NCI-H146 (cell line): Measurements from ENCODE around the gene GNAZ.
"Not testable (repeated sequence)": the region's sequence is repeated elsewhere in the genome, so short reads cannot be mapped to it uniquely, and the experiment has no call there.

Experiments used
- DNase-seq: peaks from one replicate; lab custom pipeline; 2025; lab: John Stamatoyannopoulos, UW

Gene GNAZ

DNA sequence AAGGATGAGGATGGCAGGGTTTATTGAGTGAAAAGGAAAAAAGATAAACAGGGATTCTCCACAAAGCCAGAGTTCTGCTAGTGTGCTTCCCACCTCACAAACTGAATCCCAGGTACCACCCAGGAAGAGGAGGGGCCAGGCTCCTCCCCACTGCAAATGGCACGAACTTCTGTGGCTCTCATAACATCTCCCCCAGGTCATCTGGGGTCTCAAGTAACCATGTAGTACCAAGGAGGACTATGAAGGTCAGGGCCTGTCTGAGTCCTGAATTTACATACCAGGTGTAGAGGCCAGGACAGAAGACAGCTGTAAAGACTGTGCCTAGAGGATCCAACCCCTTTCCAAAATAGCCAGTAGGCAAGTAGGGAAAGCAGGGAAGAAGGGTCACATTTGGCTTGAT is 25.7 kb upstream of the GNAZ start:
- no peak for DNase-seq

DNA sequence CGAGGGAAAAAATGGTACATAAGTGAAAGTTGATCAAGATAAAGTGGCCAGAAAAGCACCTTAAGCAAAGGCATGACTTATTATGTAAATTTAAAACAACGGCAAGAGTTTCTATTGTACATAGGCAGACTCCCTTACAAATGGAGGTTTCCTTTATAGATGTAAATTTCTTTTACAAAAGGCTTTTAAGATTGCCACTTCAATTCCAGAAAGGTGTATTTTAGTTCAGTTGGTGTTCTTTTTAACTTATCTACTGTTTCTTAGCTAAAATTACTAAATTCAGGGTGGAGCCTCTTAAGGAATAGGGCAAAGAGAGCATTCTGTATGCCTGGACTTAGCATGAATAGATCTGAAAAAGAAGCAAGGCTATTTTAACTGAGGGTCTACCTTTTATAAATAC is 24.9 kb upstream of the GNAZ start:
- DNase-seq, result no peak

DNA sequence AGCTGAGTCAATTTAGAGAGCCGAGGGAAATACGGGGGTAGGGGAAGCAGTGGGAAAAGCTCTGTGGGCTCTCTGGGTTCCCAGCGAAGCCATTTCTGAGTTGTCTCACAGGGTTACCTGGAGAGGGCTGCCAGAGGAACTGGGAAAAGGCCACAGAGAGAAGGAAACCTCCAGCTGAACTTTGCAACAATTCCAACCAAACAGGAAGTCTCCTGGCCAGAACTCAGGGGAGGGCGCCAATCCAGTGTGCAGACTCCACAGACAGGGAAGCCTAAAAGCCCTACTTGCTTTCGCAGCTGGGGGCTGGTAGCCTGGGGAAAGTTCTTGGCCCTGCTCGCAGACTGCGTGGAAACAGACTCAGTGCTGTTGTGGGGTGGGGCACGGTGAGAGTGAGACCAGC is 23.1 kb upstream of the GNAZ start:
- no peak for DNase-seq

DNA sequence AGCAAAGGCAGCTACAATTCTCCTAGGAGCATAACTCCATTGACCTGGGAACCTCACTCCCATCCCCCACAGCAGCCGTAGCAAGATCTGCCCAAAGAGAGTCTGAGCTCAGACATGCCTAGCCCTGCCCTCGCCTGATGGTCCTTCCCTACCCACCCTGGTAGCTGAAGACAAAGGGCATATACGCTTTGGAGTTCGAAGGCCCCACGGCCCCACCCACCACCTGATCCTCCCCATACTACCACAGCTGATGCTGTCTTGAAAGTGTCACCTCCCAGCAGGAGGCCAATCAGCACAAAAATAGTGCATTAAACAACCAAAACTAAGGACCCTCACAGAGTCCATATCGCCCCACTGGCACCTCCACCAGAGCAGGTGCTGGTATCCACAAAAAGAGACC is 22.6 kb upstream of the GNAZ start:
- DNase-seq, result no peak

DNA sequence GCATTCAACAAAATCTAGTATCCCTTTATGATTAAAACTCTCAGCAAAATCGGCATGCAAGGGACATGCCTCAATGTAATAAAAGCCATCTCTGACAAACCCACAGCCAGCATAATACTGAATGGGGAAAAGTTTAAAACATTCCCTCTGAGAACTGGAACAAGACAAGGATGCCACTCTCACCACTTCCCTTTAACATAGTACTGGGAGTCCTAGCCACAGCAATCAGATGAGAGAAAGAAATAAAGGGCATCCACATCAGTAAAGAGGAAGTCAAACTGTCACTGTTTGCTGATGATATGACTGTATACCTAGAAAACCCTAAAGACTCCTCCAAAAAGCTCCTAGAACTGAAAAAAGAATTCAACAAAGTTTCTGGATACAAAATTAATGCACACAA is 19.8 kb upstream of the GNAZ start:
- not testable (repeated sequence) for DNase-seq

DNA sequence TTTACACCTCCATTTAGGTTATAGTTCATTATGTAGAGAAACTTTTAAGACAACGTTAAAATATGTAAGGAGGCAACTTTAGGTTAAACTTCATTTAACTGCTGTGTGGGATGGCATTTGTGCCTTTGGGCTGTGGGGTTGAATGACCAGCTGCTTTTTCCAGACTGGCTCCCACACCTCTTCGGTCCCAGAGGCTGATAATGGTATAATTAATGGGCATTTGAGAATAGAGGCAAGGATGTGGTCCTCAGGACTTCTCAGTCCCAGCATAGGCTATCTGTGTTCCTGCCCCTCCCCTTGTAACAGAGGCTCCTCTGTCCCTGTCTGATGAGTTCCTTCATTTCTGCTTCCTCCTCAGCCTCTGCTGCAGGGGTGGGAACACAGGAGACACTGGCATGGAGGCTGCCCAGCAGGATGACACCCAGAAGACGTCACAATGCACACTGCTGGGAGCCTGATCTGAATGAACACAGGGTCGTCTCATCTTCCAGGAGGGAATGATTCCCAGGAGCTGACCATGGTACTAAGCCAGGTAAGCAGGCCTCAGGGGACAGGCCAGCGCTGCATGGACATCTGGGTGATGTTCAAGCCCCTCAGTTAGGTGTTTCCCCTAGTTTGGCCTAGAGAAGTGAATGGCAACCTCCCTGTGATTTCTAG is 17.1 kb upstream of the GNAZ start:
- DNase-seq, result no peak

DNA sequence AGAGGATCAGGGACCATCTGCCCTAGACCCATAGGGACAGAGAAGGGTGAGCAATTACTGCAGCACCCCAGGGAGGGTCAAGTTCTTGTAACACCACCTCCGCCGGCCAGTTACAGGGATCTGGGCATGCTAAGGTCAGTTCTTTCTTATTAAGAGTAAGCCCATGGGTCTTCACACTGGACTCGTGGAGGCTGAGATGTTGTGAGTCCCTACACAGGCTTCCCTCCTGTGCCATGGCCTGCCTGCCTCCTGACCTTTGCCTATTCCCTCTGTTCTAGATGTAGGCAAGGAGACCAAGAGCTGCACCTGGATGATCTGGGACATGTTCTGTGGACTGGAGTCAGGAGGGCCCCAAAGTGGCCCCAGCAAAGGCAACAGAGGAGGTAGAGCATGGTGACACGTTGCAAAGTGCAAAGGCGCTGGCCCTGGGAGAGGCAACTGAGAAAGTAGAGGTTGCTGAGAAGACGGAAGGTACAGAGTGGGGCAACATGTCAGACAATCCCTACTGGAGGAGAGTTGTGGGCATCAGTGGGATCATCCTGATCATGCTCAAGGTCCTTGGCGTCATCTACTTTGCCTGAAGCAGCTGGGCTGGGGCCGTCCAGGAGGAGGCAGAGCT is 16.3 kb upstream of the GNAZ start:
- no peak for DNase-seq

DNA sequence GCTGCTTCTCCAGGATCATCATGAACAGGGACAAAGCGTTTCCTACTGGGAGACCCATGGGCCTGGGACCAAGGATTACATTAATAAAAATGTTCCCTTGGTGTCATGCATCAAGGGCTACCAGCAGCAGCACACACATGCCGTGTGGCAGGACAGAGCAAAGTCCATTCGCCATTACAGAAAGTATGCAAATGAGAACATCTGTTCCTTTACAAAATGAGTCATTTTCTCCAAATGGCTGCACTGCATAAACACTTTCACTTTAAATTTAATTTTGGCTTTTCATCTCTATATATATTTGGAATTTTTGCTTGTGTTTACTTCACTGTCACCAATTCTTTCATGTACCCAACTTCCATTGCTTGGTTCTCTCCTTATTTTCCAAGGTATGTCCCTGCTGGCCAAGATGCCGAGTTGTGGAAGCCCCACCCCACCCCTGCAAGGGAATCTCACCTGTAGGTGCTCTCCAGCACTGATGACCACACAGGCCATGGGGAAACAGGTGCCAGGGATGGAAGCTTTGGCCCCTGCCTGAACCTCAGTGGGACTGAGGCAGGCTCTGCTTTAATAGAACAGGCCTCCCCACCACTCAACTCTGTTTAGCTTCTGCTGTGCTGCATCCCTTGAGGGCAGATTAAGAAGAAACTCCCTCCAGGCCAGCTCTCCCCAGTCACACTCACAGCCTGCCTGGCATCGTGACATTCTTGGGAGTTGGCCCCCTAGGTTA is 15.6 kb upstream of the GNAZ start:
- no peak for DNase-seq

DNA sequence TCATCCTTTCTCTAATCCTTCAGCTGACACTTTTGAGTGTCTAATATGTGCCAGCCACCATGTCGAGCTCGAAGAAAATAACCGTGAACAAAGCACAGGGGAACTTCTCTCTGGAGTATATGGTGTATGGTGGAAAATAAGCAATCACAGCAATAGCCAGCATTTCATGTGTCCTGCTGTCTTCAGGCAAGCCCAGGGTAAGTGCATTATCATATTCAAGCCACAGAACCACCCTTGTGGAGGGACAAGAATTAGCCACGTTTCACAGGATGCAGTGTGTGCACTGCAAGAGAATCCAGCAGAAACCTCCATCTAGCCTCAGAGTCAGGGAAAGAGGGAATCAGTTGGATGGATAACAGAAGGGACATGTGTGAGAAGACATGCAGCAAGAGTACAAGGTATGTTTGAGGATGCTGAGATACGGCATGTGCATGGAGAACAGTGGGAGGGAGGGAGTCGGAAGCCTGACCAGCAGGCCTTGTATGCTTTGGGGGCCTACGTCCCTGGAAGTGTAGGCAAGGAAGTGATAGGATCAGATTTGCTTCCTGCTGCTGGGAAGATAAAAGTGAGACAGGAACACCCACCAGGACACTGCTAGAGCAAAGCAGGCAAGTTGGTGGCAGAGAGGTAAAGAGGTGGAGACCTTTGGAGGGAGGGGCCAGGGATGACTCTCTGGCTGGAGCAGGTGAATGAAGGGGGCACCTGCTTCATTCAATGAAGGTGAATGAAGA is 14.7 kb upstream of the GNAZ start:
- no peak for DNase-seq

DNA sequence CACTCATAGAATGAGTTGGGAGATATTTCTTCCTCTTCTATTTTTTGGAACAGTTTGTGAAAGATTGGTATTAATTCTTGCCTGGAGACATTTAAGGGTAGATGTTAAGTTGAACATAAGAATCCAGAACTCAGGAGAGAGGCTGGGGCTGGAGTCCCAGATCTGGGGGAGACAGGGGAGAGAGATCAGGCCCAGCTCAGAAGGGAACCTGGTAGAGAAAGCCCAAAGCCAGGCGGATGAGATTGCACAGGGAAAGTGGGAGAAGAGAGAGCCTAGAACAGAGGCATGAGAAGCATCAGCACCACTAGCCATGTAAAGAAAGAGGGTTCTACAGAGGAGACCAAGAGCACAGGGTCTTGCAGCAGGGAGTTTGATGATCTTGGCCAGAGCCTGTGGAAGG is 13.0 kb upstream of the GNAZ start:
- DNase-seq, result no peak

DNA sequence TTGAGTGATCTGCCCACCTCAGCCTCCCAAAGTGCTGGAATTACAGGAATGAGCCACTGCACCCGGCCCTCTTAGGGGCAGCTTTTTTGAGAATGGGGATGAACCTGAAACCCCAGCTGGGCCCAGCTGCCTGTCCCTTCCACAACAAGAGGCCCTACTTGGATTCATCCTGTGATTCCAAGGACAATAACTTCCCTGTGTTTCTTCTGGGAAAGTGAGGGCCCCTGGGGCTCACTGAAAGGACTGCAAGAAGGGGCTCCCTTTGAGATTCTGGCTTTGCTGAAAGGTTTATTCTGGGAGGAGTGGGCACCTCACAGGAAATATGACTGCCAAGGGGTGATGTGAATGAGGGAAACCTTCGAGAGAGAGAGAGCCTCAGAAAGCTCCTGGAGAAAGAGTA is 12.3 kb upstream of the GNAZ start:
- DNase-seq, result no peak

DNA sequence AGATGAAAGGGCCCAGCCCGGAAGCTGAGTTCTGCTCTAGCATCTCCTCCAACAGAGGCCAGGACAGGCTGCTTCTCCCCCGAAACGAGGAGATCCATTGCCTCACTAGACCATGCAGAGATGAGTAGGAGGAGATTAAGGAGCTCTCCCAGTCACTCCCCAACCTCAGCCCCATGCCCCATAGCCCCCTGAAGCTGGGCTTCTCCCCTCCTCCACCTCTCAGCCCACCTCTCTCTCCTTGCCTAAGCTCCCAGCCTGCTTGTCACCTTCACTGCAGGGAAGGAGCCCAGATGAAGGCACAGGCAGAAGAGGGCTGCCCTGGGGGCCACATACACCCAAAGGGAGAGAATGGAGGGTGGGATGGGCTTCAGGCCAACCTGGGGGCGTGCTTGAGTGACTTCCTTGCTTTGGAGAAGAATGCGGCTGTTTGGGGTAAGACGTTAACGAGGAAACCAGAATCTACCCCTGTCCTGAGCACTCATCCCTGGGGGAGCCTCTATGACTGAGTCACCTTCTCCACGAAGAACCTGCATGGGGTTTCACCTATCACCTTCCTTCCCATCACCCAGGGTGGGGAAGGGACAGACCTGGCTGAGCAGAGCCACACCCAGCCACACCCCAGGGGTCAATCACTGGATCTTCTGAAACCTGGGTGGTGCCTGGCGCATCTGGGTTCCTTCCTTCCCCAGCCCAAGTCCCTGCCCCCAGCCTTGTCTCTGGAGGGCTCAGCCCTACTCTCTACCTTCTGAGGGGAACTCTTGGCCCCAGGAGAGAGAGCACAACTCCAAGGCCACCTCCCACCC is 11.6 kb upstream of the GNAZ start:
- DNase-seq, result no peak

DNA sequence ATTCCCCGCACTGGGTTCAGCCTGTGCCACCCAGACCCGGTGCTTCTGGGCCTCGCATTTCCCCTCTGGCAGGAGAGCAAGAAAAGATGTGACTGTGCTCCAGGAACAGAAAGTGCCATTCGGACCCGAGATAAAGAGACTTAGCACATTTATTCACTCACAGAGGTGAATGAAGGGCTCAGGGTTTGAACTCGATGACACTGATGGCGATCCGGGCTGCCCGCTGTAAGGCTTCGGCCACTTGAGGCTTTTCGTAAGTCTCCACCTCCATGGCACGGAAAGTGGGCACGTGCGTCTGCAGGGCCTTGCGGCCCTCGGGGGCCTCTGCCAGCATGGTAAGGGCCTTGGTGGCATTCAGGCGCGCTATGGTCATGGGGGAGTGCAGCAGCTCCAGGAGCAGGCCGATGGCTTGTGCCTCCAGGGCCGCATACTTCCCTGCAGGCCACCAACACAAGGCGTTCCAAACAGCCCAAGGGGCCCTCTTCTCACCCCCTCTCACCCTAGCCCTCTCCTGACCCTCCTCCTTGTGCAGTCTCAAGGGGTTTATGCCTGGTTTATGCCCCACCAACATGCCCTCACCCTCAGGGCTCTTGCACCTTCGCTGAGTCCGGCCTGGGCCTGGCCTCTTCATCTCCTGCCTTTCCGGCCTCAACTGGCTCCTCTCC is 10.9 kb upstream of the GNAZ start:
- no peak for DNase-seq

DNA sequence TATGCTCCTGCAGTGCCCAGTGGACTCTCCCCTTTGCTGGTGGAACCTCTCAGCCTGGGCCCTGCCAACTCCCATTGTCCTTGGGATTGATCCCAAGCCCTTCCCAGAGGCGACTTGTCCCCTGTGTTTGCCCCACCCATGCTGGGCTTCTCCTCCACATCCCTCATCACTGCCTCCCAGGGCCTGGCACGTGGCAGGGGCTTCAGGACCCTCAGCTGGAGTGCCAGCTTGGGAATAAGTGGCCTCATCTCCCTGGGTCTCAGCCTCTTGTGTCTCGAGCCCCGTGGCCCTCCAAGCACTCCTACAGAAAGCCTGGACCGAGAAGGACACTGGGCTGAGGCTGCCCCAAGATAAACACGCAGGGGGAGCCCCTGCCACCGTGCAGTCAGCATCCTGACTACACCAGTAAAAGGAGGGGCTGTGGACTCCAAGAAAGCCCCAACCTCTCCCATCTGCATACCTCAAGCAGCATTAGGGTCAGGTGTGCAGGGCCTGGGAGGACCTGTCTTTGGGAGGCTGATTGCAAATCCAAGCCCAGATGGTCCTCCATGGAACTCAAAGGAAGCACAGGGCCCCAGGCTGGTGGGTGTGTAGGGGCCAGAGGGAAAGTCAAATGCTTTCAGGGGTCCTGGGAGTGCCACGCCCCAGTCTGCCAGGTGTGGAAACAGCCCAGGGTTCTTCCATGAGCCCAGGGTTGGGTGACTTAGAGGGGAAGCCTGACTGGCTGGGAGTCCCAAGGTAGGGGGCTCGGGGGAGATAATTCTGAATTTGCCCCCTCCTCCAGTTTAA is 9.5 kb upstream of the GNAZ start:
- DNase-seq, result no peak

DNA sequence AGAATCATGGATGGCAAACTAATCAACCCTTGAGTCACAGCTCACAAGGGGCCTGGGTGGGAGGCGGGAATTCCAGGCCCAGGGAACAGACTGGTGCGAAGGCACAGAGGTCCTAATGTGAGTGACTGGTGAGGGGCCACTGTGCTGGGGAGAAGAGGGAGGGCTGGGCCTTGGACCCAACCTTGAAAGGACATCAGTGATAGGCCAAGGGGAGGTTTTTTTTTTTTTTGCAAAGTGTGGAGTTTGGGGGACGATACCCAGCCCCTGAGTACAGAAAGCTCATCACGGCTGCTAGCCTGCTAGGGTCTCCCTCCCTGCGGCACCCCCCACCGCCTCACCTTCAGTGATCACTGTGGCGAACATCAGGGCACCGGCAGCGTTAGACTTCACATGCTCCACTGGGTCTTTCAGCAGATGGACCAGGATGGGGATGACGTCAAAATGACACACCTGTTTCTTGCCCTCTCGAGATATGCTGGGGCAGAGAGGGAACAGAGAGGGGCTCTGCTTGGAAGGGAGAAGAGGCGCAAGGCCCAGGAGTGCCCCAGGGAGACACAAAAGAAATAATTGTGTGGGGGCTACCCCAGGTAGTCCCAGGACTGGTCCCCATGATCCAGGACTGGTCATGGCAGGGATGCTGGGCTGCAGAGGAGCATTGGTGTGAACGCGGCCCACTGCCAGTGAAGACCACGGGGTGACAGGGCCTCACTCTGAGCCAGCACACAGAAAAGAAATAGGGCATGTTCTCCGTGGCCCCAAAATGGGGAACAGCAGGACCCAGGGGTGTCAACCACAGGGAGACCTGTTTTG is 8.6 kb upstream of the GNAZ start:
- DNase-seq, result no peak

DNA sequence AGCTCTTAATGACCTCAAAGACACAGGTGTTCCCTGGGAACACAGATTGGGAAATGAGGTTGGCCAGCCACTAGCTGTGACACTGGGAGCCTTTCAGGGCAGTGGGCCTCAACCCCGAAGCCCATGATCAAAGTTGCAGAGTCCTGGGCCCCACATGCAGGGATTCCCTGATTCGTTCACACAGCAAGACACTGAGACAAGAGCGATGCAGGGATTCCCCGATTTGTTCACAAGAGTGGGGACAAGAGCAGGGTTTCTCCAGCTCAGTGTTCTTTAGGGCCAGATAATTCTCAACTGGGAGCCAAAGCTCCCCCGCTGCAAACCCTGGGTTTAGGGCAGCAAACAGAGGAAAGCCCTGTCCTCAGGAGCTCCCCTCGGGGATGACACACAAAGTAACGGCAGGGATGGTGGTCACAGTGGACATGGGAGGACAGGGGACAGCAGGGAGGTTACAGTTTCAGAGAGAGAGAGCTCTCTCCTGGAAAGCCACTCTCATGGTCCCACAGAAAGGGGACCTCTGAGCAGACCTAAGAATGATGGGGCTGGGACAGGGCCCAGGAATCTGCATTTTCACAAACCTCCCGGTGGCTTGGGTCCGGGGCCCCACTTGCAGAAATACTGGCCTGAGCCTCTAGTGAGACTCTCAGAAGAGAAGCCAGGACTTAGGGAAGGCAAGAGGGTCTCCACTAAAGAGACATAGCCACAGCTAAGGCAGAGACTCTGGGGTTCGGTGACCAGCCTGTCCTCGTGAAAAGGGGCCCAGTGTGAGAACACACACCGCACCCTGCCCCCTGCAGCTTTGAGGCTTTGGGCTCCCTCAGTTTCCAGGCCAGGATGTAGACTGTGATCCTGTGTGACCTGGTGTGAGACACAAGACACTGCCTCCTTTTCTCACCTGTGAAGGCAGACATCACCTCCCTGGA is 7.4 kb upstream of the GNAZ start:
- no peak for DNase-seq

DNA sequence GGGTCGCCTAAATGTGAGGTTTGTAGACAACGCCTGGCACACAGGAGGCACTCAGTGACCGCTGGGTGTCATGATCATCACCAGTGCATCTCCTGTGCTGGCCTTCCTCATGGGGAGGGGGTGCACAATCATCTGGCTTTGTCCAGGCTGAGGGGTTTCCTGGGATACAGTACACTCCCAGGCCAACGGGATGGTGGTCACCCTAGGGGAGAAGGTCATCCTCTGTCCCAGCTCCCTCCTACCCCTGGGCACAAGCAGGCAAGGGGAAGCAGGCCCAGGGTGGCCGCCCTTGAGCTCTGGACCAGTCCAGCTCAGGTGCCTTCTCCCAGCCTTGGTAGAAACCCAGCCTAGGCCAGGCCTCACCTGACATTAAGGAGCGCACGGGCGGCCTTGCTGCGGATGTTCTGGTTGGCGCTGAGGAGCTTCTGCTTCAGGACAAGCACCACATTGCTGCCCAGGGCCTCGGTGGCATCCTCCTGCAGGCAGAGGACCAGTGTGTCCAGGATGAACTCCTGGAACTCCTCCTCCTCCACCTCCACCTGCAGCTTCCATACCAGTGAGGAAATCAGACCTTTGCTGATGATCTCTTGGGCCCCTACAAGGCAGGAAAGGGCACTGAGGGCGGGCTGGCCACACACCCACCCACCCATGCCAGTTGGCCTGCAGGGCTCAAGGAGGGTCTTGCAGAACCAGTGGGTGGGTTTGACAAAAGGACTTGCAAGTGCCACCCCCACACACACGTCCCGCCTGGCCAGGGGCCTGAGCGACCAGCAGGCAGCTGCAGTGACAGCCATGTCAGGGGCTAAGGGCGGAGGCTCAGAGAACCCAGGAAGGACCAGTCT is 6.6 kb upstream of the GNAZ start:
- no peak for DNase-seq
